CD4-positive, alpha-beta memory T cell (primary cell): ENCODE data around the gene CDC27. TPM values are rescaled to one million over a fixed set of nuclear protein-coding genes. Genes with fewer than 3 reads are reported as not detected.

Experiments used
- CTCF ChIA-PET: fragments of 350-600 bp; sonication (Branson Sonifier 250); formaldehyde crosslinking; loops from one replicate; lab custom pipeline; 2021; ENCODE audit warnings: inconsistent platforms; ENCODE audit not compliant: partially characterized antibody; lab: Charles Lee
- POLR2A ChIA-PET: fragments of 350-600 bp; sonication (Branson Sonifier 250); formaldehyde crosslinking; loops from one replicate; lab custom pipeline; 2021; ENCODE audit not compliant: partially characterized antibody; lab: Charles Lee
- DNase-seq, 5 donors: peaks; one replicate each; pipeline versions ENCODE4 v3.0.0 to v3.0.0-alpha.2; 2020 to 2022; ENCODE audit warnings: mixed read lengths in 1 of 5
- H3K27ac ChIP-seq: one replicate; pipeline ENCODE4 v1.7.0; 2013; ENCODE audit warnings: low read depth, low read length
- H3K27me3 ChIP-seq: 2 replicates; pipeline ENCODE4 v1.7.0; 2013; ENCODE audit warnings: mild to moderate bottlenecking, low read length, moderate library complexity; ENCODE audit not compliant: insufficient read depth
- H3K36me3 ChIP-seq: 2 replicates; pipeline ENCODE4 v1.7.0; 2013; ENCODE audit warnings: mild to moderate bottlenecking, low read length, moderate library complexity; ENCODE audit not compliant: insufficient read depth
- H3K4me1 ChIP-seq: 2 replicates; pipeline ENCODE4 v1.7.0; 2013; ENCODE audit warnings: mild to moderate bottlenecking, low read length, moderate library complexity; ENCODE audit not compliant: insufficient read depth
- H3K4me3 ChIP-seq, 2 donors: one replicate each; pipeline ENCODE4 v1.7.0; 2013; ENCODE audit warnings: low read length in 2 of 2, mild to moderate bottlenecking in 1 of 2
- H3K9me3 ChIP-seq, 2 donors: one replicate each; pipeline ENCODE4 v1.7.0; 2013; ENCODE audit warnings: low read length in 2 of 2, control low read depth in 1 of 2; ENCODE audit not compliant: control insufficient read depth in 1 of 2
- H3K27ac Mint-ChIP-seq, 7 donors: one replicate each; pipeline ENCODE4 v1.8.0; 2020 to 2021; ENCODE audit warnings: mixed read lengths in 7 of 7, mild to moderate bottlenecking in 6 of 7, inconsistent platforms in 3 of 7, moderate library complexity in 3 of 7
- H3K27me3 Mint-ChIP-seq, 2 donors: one replicate each; pipeline ENCODE4 v1.8.0; 2020 to 2021; ENCODE audit warnings: mixed read lengths in 2 of 2
- H3K36me3 Mint-ChIP-seq, 2 donors: one replicate each; pipeline ENCODE4 v1.8.0; 2020 to 2021; ENCODE audit warnings: mixed read lengths in 2 of 2, inconsistent platforms in 1 of 2, mild to moderate bottlenecking in 1 of 2
- H3K4me1 Mint-ChIP-seq, 4 donors: one replicate each; pipeline ENCODE4 v1.8.0; 2020 to 2021; ENCODE audit warnings: mixed read lengths in 4 of 4, mild to moderate bottlenecking in 1 of 4
- H3K4me3 Mint-ChIP-seq, 8 donors: one replicate each; pipeline ENCODE4 v1.8.0; 2020 to 2021; ENCODE audit warnings: mixed read lengths in 8 of 8, mild to moderate bottlenecking in 7 of 8, moderate library complexity in 6 of 8, inconsistent platforms in 3 of 8
- H3K9me3 Mint-ChIP-seq, 8 donors: one replicate each; pipeline ENCODE4 v1.8.0; 2020 to 2021; ENCODE audit warnings: mixed read lengths in 8 of 8, mild to moderate bottlenecking in 5 of 8, inconsistent platforms in 3 of 8, moderate library complexity in 1 of 8
- intact Hi-C: fragments of 100-400 bp; cut with micrococcal nuclease; formaldehyde crosslinking; loops from one replicate; pipeline ENCODE4 v1.15.1; 2023
- polyA plus RNA-seq, 2 donors: library from polyadenylated mRNA; unstranded; fragments of 300-500 nt; fragmentation: Illumina TruSeq; gene quantifications; one replicate each; pipeline ENCODE4 v1.2.3, GENCODE V29; 2021
- total RNA-seq, 2 experiments: library from RNA; stranded (reverse); gene quantifications; one replicate each; pipeline ENCODE4 v1.2.3, GENCODE V29; 2021

CDC27 gene
- total and polyA plus RNA-seq, 4 experiments from 2014 or later, result 60.2 to 104 (median 68.8) TPM

DNA sequence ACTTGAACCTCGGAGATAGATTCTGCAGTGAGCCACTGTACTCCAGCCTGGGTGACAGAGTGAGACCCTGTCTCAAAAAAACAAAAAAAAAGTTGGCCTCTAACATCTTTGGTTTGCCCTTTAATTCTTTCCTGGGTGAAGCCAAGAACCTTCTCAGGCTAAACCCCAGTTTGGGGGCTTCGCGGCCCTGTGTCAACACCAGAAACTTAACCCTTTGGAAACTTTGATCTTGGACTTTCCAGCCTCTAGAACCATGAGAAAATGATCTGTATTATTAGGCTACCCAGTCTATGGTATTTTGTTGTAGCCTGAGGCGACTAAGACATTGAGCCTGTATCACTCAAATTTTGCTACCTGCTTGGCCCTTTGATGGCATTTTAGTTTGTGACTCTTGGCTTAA, 86.2 kb downstream of the CDC27 start:
- H3K4me1 ChIP-seq, result peaks cover 16% of the 10 kb centered on the region
- Mint-ChIP-seq H3K4me1 (peaks cover 9 to 25% (median 17%) of the 10 kb centered on the region in 4 donors), H3K27me3 (no peaks in the 10 kb centered on the region), H3K27ac (peak overlapping the region in 1 of 7 donors; percentile 29), H3K9me3 (no peaks in the 10 kb centered on the region), H3K36me3 (peaks cover 3 to 7% of the 10 kb centered on the region in 2 donors), H3K4me3 (no peak overlapping the region)
- H3K36me3 ChIP-seq, result no peaks in the 10 kb centered on the region
- ChIA-PET POLR2A (no interaction called here), CTCF (no interaction called here)
- H3K27ac ChIP-seq, result no peak overlapping the region
- no peak for DNase-seq
- H3K4me3 ChIP-seq, result no peak overlapping the region
- intact Hi-C loops, result no loop called here
- H3K27me3 ChIP-seq, result no peaks in the 10 kb centered on the region
- no peaks in the 10 kb centered on the region for H3K9me3 ChIP-seq

DNA sequence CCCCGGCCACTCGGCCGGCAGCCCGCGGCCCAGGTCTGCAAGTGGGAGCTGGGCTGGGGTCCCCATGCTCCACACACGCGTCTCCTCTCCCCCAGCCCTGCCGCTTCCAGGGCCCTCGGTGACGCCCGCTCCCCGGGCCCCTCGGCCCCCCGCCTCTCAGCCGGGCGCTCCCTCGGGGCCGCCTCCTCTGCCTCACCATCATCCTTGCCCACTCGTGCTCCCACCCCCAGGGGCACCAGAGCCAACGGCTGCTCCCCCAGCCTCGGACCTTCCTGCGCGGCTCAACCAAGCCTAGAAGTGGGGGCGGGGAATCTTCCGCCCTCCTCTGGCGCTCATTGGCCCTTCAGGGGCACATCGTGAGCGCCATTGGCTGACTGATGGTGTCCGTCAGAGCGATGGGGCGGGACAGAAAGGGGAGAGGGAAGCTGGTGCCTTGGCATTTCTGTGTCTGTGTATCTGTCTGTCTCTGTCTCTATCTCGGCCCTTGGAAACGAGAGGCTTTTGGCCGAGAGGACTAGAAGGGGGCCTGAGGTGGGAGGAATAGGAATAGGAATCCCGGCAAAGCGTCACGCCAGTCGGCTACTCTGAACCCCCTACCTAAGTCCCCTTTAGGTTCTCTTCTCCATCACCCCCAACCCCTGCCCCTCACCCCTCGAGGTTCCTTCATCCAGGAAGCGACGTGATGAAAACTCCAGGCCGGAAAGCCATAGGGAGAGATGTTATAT, 88.9 kb downstream of the CDC27 start:
- Histone ChIP-seq H3K27ac (peak overlapping the region; percentile 71), H3K27me3 (no peaks in the 10 kb centered on the region), H3K36me3 (no peaks in the 10 kb centered on the region), H3K4me1 (peaks cover 17% of the 10 kb centered on the region), H3K9me3 (no peaks in the 10 kb centered on the region), H3K4me3 (peak overlapping the region; percentile 77 to 88)
- ChIA-PET CTCF (no interaction called here), POLR2A (interaction anchor here (1.1 kb wide), 2 partner anchors 21 to 33 kb away, joined by 3 read pairs; no protein-coding TSS in a partner anchor)
- Mint-ChIP-seq H3K9me3 (no peaks in the 10 kb centered on the region), H3K4me1 (peaks cover 14 to 33% (median 23%) of the 10 kb centered on the region in 4 donors), H3K36me3 (peaks cover 3 to 9% of the 10 kb centered on the region in 2 donors), H3K27me3 (no peaks in the 10 kb centered on the region), H3K4me3 (peak overlapping the region; percentile 97 to 100 (median 100)), H3K27ac (peak overlapping the region; percentile 76 to 100 (median 99))
- intact Hi-C loops, result loop anchor here (2.0 kb wide), 1 partner anchor 33 kb away; no protein-coding TSS in a partner anchor
- peak; percentile 86 to 93 (median 89) for DNase-seq

DNA sequence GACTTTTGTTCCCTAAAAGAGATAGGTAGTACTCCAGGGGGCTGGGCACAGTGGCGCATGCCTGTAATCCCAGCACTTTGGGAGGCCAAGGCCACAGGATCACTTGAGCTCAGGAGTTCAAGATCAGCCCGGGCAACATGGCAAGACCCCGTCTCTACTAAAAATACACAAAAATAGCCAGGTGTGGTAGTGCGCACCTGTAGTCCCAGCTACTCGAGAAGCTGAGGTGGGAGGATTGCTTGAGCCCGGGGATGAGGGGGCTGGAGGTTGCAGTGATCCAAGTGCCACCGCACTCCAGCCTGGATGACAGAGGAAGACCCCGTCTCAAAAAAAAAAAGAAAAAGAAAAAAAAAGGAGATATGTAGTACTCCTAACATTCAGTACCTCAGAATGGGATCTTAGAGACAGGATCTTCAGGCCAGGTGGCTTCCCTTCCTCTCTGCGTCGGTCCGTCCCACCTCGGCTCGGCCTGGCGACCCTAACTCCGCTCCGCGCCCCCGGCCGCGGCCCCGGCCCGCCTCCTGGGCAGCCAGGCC, 89.6 kb downstream of the CDC27 start:
- Histone ChIP-seq H3K4me3 (peak overlapping the region; percentile 77 to 88), H3K27ac (peak overlapping the region; percentile 71), H3K36me3 (no peaks in the 10 kb centered on the region), H3K27me3 (no peaks in the 10 kb centered on the region), H3K9me3 (no peaks in the 10 kb centered on the region), H3K4me1 (peaks cover 17% of the 10 kb centered on the region)
- peak in 4 of 5 donors; percentile 3 to 35 (median 10) for DNase-seq
- POLR2A ChIA-PET, result interaction anchor here (0.6 to 1.1 kb wide), 3 partner anchors 21 to 106 kb away, joined by 3 read pairs; no protein-coding TSS in a partner anchor
- peak overlapping the region; percentile 83 to 100 (median 89) for H3K4me3 Mint-ChIP-seq
- intact Hi-C loops, result no loop called here
- CTCF ChIA-PET, result no interaction called here
- H3K4me1 Mint-ChIP-seq, result peaks cover 14 to 33% (median 24%) of the 10 kb centered on the region in 4 donors
- H3K36me3 Mint-ChIP-seq, result peaks cover 3 to 9% of the 10 kb centered on the region in 2 donors
- H3K27ac Mint-ChIP-seq, result peak overlapping the region; percentile 12 to 92 (median 87)
- no peaks in the 10 kb centered on the region for H3K27me3 Mint-ChIP-seq
- H3K9me3 Mint-ChIP-seq, result no peaks in the 10 kb centered on the region

DNA sequence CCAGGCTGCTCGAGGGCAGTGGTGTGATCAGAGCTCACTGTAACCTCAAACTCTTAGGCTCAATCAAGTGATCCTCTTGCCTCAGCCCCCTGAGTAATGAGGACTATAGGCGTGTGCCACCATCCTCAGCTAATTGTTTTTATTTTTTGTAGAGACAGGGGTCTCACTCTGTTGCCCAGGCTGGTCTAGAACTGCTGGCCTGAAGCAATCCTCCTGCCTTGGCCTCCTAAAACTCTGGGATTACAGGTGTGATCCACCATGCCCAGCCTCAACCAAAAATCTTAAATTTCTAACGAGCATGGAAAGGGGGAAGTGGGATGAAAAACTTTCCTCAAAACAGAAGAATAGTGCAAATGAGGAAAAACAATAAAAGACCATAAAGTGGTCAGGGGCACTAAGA, 92.8 kb downstream of the CDC27 start:
- Mint-ChIP-seq H3K27me3 (no peaks in the 10 kb centered on the region), H3K4me1 (peaks cover 19 to 47% (median 35%) of the 10 kb centered on the region in 4 donors), H3K36me3 (peaks cover 17 to 18% of the 10 kb centered on the region in 2 donors), H3K4me3 (no peak overlapping the region), H3K9me3 (no peaks in the 10 kb centered on the region), H3K27ac (no peak overlapping the region)
- ChIA-PET CTCF (interaction anchor here (0.7 to 1.6 kb wide), 2 partner anchors 27 to 136 kb away, joined by 3 read pairs; no protein-coding TSS in a partner anchor), POLR2A (no interaction called here)
- Histone ChIP-seq H3K9me3 (no peaks in the 10 kb centered on the region), H3K27ac (no peak overlapping the region), H3K27me3 (no peaks in the 10 kb centered on the region), H3K36me3 (no peaks in the 10 kb centered on the region), H3K4me1 (peaks cover 25% of the 10 kb centered on the region), H3K4me3 (no peak overlapping the region)
- no peak for DNase-seq
- intact Hi-C loops, result no loop called here

DNA sequence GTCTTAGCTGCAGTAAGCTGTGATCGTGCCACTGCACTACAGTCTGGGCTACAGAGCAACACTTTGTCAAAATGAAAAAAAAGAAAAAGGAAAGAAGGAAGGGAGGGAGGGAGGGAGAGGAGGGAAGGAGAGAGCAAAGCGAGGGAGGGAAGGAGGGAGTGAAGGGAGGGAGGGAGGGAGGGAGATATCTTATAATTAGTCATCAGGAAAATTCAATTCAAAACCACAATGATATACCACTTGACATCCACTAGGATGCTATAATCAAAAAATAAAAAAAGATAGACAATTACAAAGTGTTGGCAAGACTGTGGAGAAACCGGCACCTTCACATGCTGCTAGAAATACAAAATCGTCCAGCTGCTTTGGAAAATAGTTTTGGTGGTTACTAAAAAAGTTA, 93.8 kb downstream of the CDC27 start:
- POLR2A ChIA-PET, result no interaction called here
- intact Hi-C loops, result no loop called here

DNA sequence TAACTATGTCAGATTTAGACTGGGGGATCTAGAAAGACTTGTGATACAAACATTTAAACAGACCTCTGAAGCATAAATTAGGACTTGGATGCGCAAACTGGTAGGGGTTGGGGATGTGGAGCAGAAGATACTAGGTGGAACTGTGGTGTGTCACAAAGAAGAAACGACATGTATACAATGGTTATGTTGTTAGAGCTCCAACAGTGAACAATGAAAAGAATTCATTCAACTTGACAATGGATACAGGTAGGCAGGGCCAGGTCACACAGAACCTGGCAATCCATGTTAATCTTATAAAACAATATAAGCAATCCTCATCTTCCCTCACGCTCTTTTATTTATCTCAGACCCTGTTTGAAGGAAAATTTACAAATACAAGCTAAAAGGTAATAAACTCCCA, 102.0 kb downstream of the CDC27 start:
- H3K4me3 ChIP-seq, result no peak overlapping the region
- no peak for DNase-seq
- intact Hi-C loops, result no loop called here
- H3K27me3 ChIP-seq, result no peaks in the 10 kb centered on the region
- no peaks in the 10 kb centered on the region for H3K27me3 Mint-ChIP-seq
- H3K4me1 ChIP-seq, result no peaks in the 10 kb centered on the region
- CTCF ChIA-PET, result no interaction called here
- POLR2A ChIA-PET, result no interaction called here
- H3K27ac Mint-ChIP-seq, result peak overlapping the region in 1 of 7 donors; percentile 28
- peaks cover 29 to 47% (median 30%) of the 10 kb centered on the region in 4 donors for H3K4me1 Mint-ChIP-seq
- H3K4me3 Mint-ChIP-seq, result no peak overlapping the region
- no peaks in the 10 kb centered on the region for H3K9me3 ChIP-seq
- H3K9me3 Mint-ChIP-seq, result no peaks in the 10 kb centered on the region
- no peak overlapping the region for H3K27ac ChIP-seq
- H3K36me3 Mint-ChIP-seq, result peaks cover 7 to 17% of the 10 kb centered on the region in 2 donors
- no peaks in the 10 kb centered on the region for H3K36me3 ChIP-seq

More for the DNA sequence above, 93.8 kb downstream of the CDC27 start:
- Histone ChIP-seq H3K27ac (no peak overlapping the region), H3K36me3 (no peaks in the 10 kb centered on the region), H3K4me3 (no peak overlapping the region), H3K9me3 (no peaks in the 10 kb centered on the region), H3K27me3 (no peaks in the 10 kb centered on the region), H3K4me1 (peaks cover 25% of the 10 kb centered on the region)
- Mint-ChIP-seq H3K9me3 (no peaks in the 10 kb centered on the region), H3K36me3 (peaks cover 18 to 20% of the 10 kb centered on the region in 2 donors), H3K4me1 (peaks cover 21 to 49% (median 37%) of the 10 kb centered on the region in 4 donors), H3K4me3 (no peak overlapping the region), H3K27ac (no peak overlapping the region), H3K27me3 (no peaks in the 10 kb centered on the region)
- CTCF ChIA-PET, result interaction anchor here (0.5 to 1.6 kb wide), 2 partner anchors 25 to 1051 kb away, joined by 3 read pairs; no protein-coding TSS in a partner anchor
- no peak for DNase-seq

DNA sequence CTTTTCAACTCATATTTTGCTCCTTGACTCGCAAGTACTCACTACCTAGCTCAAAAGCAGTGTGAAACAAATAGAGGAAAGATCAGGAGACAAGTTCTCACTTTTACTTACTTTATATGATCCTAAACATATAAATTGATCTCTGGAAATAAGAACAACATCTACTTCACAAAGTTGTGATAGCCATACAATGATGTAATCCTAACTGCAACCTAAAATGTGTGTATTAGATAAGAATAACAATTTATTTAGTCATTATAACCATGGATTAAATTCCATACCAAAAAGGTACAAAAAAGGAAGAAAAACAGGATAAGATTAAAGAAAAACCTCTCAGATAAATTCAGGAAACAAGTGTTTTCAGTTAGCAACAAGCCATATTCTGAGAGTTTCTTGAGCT, 103.4 kb downstream of the CDC27 start:
- H3K4me1 ChIP-seq, result no peaks in the 10 kb centered on the region
- no peak for DNase-seq
- intact Hi-C loops, result no loop called here
- H3K27me3 Mint-ChIP-seq, result no peaks in the 10 kb centered on the region
- no peak overlapping the region for H3K27ac Mint-ChIP-seq
- no peaks in the 10 kb centered on the region for H3K9me3 ChIP-seq
- H3K9me3 Mint-ChIP-seq, result no peaks in the 10 kb centered on the region
- no peak overlapping the region for H3K27ac ChIP-seq
- H3K4me3 Mint-ChIP-seq, result no peak overlapping the region
- ChIA-PET POLR2A (interaction anchor here (1.1 kb wide), 1 partner anchor 12 kb away, joined by 3 read pairs; no protein-coding TSS in a partner anchor), CTCF (interaction anchor here (1.5 kb wide), 1 partner anchor 19 kb away, joined by 4 read pairs; no protein-coding TSS in a partner anchor)
- no peak overlapping the region for H3K4me3 ChIP-seq
- H3K27me3 ChIP-seq, result no peaks in the 10 kb centered on the region
- peaks cover 21 to 38% (median 26%) of the 10 kb centered on the region in 4 donors for H3K4me1 Mint-ChIP-seq
- H3K36me3 ChIP-seq, result no peaks in the 10 kb centered on the region
- H3K36me3 Mint-ChIP-seq, result peaks cover 7 to 9% of the 10 kb centered on the region in 2 donors
